Upper lobe of left lung (tissue), 4 donors: ENCODE results near the gene CDH2.

Experiments used
- CTCF ChIP-seq, 6 experiments: fragments of 450-650 bp in 4 of 6; fragments of 200-600 bp in 2 of 6; sonication (generic) in 2 of 6; IDR thresholded peaks; one replicate each; pipeline ENCODE4 v1.5.1; 2016 to 2019; ENCODE audit warnings: antibody characterized with exemption in 6 of 6
- EP300 ChIP-seq, 4 donors: sonication (generic); formaldehyde crosslinking; IDR thresholded peaks; one replicate each; pipeline ENCODE4 v1.5.1; 2017; ENCODE audit warnings: antibody characterized with exemption in 4 of 4, control low read depth in 2 of 4
- POLR2A ChIP-seq, 4 donors: fragments of 450-650 bp; IDR thresholded peaks; one replicate each; pipeline ENCODE4 v1.5.1; 2016 to 2017; ENCODE audit warnings: antibody characterized with exemption in 4 of 4, mild to moderate bottlenecking in 2 of 4
- POLR2AphosphoS5 ChIP-seq, 2 donors: sonication (generic); formaldehyde crosslinking; IDR thresholded peaks; one replicate each; pipeline ENCODE4 v1.5.1; 2017; ENCODE audit warnings: antibody characterized with exemption in 2 of 2

- TF ChIP-seq POLR2A (IDR thresholded peaks at IDR 0.05) (no peak), POLR2AphosphoS5 (IDR thresholded peaks at IDR 0.05) (no peak), CTCF (IDR thresholded peaks at IDR 0.05) (no peak), EP300 (IDR thresholded peaks at IDR 0.05) (no peak)
Observed at GRCh38 chr18:28176948-28177827, at the start of gene CDH2.
